ENCODE measurements around the gene DVL2. TPM values are rescaled to one million over a fixed set of nuclear protein-coding genes. Genes with fewer than 3 reads are reported as not detected.

DVL2 gene
- total RNA-seq, 1 experiment from 2014 or later = 45.7 TPM

GRCh38 chr17:7240375-7240774 is 6.1 kb upstream of the DVL2 start:
- TF ChIP-seq CTCF (IDR thresholded peaks at IDR 0.05; ENCODE audit: unreplicated experiment) = no peak
- peaks cover 81% of the 10 kb centered on the region for H3K36me3 Mint-ChIP-seq (ENCODE audit: insufficient read depth, unreplicated experiment)
- DNase-seq = no peak
- H3K4me3 Mint-ChIP-seq (ENCODE audit: low read depth, unreplicated experiment) = peak overlapping the region; percentile 94
- intact Hi-C loops (cut with micrococcal nuclease; ENCODE audit: unreplicated experiment) = no loop called here
- no peaks in the 10 kb centered on the region for H3K27me3 Mint-ChIP-seq (ENCODE audit: unreplicated experiment)
- peaks cover 47% of the 10 kb centered on the region for H3K4me1 Mint-ChIP-seq (ENCODE audit: low read depth, unreplicated experiment)
- H3K9me3 Mint-ChIP-seq (ENCODE audit: low read depth, unreplicated experiment) = no peaks in the 10 kb centered on the region
- CTCF ChIA-PET = no interaction called here
- H3K27ac Mint-ChIP-seq (ENCODE audit: unreplicated experiment) = peak overlapping the region; percentile 67
- BruUV-seq (replicated peaks) = TSS peak; percentile 75

DNA sequence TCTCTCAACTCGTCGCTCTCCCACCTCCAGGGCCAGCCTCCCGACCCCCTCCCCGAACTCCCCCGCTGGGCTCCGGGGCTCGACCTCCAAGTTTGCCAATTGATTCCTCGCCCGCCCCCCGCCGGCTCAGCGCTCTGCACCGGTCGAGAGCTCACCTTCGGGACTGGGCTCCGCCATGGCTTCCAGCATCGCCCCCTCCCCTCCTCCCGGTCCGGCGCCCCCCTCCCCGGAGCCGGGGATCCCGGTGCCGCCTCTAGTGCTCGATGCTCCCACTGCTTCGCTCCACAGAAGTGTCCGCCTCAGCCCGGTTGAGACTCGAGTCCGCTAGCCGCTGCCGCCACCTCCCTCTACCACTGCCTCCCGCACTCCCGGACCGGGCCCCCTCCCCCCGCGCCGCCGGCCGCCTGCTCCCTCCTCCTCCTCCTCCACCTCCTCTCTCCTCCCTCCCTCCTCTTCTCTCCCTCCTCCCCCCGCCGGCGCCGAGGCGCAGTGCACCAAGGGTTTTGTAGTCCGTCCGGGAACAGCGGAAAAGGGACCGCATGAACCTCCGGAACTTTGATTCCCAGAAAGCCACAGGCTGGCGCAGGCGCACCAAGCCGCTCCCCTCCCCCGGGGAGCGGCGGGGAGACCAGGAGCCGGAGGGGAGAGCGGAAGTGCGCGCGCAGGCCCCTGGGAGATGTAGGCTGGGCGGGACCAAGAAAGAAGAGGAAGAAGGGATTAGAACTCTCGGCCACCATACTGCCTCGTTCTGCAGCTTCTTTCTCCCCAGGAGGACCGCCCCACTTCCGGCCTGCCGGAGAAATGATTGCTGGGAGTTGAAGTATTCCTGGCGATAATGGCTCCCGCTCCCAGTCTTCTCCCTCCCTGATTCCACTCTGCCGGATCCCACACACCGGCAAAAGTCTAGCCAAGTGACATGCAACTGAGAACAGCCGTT is 5.0 kb upstream of the DVL2 start, which contains the start of gene PHF23:
TSS of gene PHF23 (minus strand) at position 367 of the 937 bp plus-strand sequence. CDS start at position 189, 178 bp downstream.
- CTCF ChIA-PET = interaction anchor here (1.0 to 1.1 kb wide), 3 partner anchors 12 to 42 kb away, joined by 3 to 13 read pairs (median 5); partner anchors contain the start of genes CTDNEP1, ELP5 and SLC2A4
- intact Hi-C loops (cut with micrococcal nuclease; ENCODE audit: unreplicated experiment) = no loop called here
- Mint-ChIP-seq H3K27ac (ENCODE audit: unreplicated experiment) (peak within 1 kb of the TSS; percentile 83), H3K36me3 (ENCODE audit: insufficient read depth, unreplicated experiment) (peaks cover 90% of the 10 kb centered on the region), H3K4me3 (ENCODE audit: low read depth, unreplicated experiment) (peak within 1 kb of the TSS; percentile 94), H3K9me3 (ENCODE audit: low read depth, unreplicated experiment) (no peaks in the 10 kb centered on the region), H3K27me3 (ENCODE audit: unreplicated experiment) (no peaks in the 10 kb centered on the region), H3K4me1 (ENCODE audit: low read depth, unreplicated experiment) (peaks cover 53% of the 10 kb centered on the region)
- TF ChIP-seq CTCF (IDR thresholded peaks at IDR 0.05; ENCODE audit: unreplicated experiment) = no peak
- BruUV-seq (replicated peaks) = no TSS peak
- peak; percentile 94 for DNase-seq

DNA sequence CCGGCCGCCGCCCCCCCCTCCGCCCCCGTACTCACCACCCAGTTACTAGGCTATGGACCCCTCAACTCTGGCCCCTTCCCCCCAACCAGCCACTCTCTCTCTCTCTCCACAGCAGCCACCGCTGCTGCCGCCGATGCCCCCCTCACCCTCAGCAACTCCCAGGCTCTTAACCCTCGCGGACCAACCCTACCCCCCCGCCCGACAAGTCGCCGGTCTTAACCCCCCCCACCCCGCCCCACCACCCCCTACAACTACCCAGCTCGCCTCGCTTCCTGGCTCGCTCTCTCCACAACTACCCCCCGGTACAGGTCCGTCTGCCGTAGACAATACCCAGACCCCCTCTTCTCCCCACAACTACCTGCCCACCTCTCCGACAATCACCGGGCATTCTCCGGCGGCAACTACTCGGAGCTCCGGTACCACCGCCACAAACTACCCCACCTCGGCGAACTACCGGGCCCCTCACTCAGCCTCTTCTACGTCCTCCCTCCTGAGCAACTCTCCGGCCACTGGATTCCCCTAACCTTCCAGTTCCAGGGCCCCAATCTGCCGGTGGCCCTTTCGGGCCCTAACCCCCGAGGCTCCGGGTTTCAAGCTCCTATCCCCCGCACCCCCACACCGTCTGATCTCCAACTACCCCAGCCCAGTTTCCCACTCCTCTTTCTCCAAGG is 4.2 kb upstream of the DVL2 start:
- H3K4me1 Mint-ChIP-seq (ENCODE audit: low read depth, unreplicated experiment) = peaks cover 51% of the 10 kb centered on the region

More for the DNA sequence above, 4.2 kb upstream of the DVL2 start:
- intact Hi-C loops (cut with micrococcal nuclease; ENCODE audit: unreplicated experiment) = no loop called here
- BruUV-seq (replicated peaks) = no TSS peak
- CTCF ChIA-PET = interaction anchor here (1.0 to 1.1 kb wide), 2 partner anchors 24 to 43 kb away, joined by 3 to 13 read pairs; partner anchors contain the start of gene SLC2A4
- no peak for TF ChIP-seq CTCF (IDR thresholded peaks at IDR 0.05; ENCODE audit: unreplicated experiment)
- Mint-ChIP-seq H3K27me3 (ENCODE audit: unreplicated experiment) (no peaks in the 10 kb centered on the region), H3K4me3 (ENCODE audit: low read depth, unreplicated experiment) (peak overlapping the region; percentile 85), H3K27ac (ENCODE audit: unreplicated experiment) (peak overlapping the region; percentile 83), H3K9me3 (ENCODE audit: low read depth, unreplicated experiment) (no peaks in the 10 kb centered on the region), H3K36me3 (ENCODE audit: insufficient read depth, unreplicated experiment) (peaks cover 98% of the 10 kb centered on the region)
- no peak for DNase-seq

Data from Calu3 (cell line).